Brain microvascular endothelial cell (primary cell): ENCODE measurements around the gene H2AZ2.

Experiments
- DNase-seq: peaks from one replicate; pipeline ENCODE4 v3.0.0-alpha.2; 2020
- H3K27ac ChIP-seq: fragments of 250-450 bp; sonication (Bioruptor Pico); 2 replicates; pipeline ENCODE4 v1.5.1; 2020; ENCODE audit warnings: mild to moderate bottlenecking, moderate library complexity
- H3K27me3 ChIP-seq: fragments of 250-450 bp; sonication (Bioruptor Pico); replicated peaks from 2 replicates; pipeline ENCODE4 v1.5.1; 2020; ENCODE audit warnings: mild to moderate bottlenecking
- H3K36me3 ChIP-seq: fragments of 250-450 bp; sonication (Bioruptor Pico); replicated peaks from 2 replicates; pipeline ENCODE4 v1.5.1; 2020; ENCODE audit warnings: mild to moderate bottlenecking
- H3K4me3 ChIP-seq: 2 replicates; pipeline ENCODE4 v1.5.1; 2011; ENCODE audit warnings: low read depth, mild to moderate bottlenecking, control low read depth, low read length, moderate library complexity
- CTCF ChIP-seq: IDR thresholded peaks from 2 replicates; pipeline ENCODE4 v1.5.1; 2011; ENCODE audit warnings: low read depth, mild to moderate bottlenecking, moderate library complexity, low read length, control low read depth, inconsistent platforms; ENCODE audit errors: missing control alignments
- in situ Hi-C: cut with HindIII; loops from 2 replicates; pipeline ENCODE4 v1.10.0; 2017; ENCODE audit warnings: low sequenced_read_pairs, low pct_ligation_motif_present

H2AZ2 gene

DNA sequence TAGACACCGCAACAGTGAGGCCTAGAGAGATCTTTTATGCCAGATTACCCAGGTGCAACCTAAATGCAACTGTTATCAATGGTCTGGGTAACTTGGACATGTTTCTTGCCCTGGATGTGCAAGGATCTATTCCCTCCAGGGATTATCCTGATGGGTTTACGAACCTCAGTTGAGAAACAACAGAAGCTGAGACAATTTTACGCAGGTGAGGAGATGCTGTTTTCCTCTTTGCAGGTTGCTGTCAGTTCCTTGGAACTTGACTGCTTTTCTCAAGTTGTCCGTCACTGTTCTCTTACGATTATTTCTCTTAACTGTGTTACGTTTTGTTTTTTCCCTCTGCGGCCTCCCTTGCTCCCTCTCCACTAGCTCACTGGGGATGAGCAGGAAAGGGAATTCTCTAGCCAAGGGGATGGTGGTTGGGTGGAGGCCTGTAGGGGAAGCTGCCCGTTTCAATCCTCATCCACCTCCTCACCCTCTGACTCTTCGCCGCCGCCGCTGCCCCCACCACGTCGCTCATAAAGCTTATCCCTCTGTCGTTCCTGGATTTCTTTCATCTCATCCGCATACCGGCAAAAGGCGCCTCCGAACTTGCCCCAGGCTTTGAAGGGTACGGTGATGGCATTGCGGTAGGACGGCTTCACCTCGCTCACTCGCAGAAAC lies 36.2 kb upstream of the H2AZ2 start:
- TF ChIP-seq CTCF: no peak
- Histone ChIP-seq H3K36me3 (peaks cover 6% of the 10 kb centered on the region), H3K27me3 (no peaks in the 10 kb centered on the region), H3K27ac (peak overlapping the region; percentile 97), H3K4me3 (peak overlapping the region; percentile 78)
- in situ Hi-C loops: no loop called here
- no peak for DNase-seq

DNA sequence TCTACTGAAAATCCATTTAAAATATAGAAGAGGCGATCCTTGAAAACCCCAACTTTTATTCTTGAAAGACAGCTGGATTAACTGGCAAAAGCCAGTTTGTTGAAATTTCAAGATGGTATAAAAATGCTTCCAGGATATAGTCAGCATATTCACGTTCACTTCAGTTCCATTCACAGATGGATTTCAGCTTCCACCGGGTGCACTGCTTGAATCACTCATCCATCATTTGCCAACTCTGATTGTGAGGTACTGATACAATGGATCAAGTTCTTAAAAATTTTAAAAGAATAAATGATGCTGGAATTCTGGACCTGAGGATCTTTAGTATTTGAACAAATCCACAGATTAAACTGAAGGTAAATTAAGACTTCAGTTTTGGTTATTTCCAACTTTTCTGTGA lies 35.0 kb upstream of the H2AZ2 start:
- Histone ChIP-seq H3K4me3 (peak overlapping the region; percentile 78), H3K27ac (peak overlapping the region; percentile 97), H3K36me3 (peaks cover 6% of the 10 kb centered on the region), H3K27me3 (no peaks in the 10 kb centered on the region)
- no peak for DNase-seq
- in situ Hi-C loops: no loop called here
- TF ChIP-seq CTCF: no peak

GRCh38 chr7:44881610-44882009 lies 33.7 kb upstream of the H2AZ2 start:
- peak overlapping the region; percentile 78 for H3K4me3 ChIP-seq
- H3K36me3 ChIP-seq: peaks cover 6% of the 10 kb centered on the region
- no peak for TF ChIP-seq CTCF
- peak overlapping the region; percentile 97 for H3K27ac ChIP-seq
- peak; percentile 36 for DNase-seq
- H3K27me3 ChIP-seq: no peaks in the 10 kb centered on the region
- in situ Hi-C loops: no loop called here

DNA sequence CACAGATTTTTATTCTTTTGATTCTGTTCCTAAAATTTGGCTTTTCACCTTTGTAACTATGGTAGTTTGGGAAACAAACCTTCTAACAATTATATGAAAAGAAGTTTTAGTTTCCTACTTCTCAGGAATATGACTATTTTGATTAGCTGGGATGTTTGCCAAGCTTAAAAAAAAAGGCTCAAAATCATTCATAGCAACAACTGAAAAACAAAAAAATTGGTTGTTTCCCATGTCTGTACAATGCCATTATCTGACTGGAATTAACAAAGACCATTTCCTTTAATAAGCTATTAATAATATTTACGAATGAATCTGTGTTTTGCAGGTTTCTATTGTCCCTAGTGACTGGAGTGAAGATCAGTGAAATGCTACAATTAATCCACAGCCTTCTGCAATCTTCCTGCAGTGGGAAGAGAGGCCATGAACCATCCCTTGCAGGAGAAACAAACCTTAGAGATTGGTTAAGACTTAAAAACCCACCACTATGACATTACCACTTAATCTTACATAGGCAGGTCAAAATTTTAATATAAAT lies 33.2 kb upstream of the H2AZ2 start:
- Histone ChIP-seq H3K4me3 (peak overlapping the region; percentile 78), H3K36me3 (peaks cover 6% of the 10 kb centered on the region), H3K27ac (peak overlapping the region; percentile 97), H3K27me3 (no peaks in the 10 kb centered on the region)
- TF ChIP-seq CTCF: no peak
- in situ Hi-C loops: no loop called here
- DNase-seq: no peak

DNA sequence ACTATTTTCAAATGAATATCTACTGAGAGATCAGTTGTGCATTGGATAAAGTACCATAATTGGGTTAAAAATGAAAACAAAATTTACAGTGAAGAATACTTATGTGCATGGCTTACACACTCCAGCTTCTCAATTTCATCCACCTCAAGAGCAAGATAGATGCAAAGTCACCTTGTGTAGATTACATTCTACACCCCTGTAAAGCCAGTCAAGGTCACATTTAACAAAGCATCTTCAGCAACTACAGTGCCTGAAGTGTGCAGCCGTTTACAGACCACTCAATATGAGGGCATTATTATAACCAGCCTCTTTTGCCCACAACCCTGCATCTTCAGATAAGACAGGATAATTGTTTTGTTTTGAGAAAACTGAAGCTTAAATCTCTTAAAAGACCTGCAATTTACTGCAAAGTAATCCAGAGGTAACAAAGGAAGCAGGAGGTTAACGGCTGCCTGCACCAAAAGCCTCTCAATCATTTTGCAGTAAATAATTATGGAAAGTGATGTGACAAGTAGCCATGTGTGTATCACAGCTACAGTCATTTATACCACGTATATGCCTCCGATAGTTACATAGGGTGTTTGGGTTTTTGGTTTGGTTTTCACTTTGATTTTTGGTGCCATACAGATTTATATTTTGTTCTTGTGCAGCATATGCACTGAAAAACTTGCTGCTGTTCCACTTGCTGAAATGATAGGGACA lies 32.6 kb upstream of the H2AZ2 start:
- Histone ChIP-seq H3K27ac (peak overlapping the region; percentile 97), H3K36me3 (peaks cover 6% of the 10 kb centered on the region), H3K27me3 (no peaks in the 10 kb centered on the region), H3K4me3 (peak overlapping the region; percentile 78)
- DNase-seq: no peak
- no peak for TF ChIP-seq CTCF
- in situ Hi-C loops: no loop called here
